Measurements from ENCODE around the gene AFDN.
A peak's percentile ranks its signal among the peaks of the same experiment; 100 is the strongest.
"Not testable (repeated sequence)": the region's sequence is repeated elsewhere in the genome, so short reads cannot be mapped to it uniquely, and the experiment has no call there.

The AFDN gene

GRCh38 chr6:168001029-168001332 is 174.3 kb downstream of the AFDN start:
- DNase-seq (ENCODE audit: low read depth): no peak
- TF ChIP-seq, protein P1, sequence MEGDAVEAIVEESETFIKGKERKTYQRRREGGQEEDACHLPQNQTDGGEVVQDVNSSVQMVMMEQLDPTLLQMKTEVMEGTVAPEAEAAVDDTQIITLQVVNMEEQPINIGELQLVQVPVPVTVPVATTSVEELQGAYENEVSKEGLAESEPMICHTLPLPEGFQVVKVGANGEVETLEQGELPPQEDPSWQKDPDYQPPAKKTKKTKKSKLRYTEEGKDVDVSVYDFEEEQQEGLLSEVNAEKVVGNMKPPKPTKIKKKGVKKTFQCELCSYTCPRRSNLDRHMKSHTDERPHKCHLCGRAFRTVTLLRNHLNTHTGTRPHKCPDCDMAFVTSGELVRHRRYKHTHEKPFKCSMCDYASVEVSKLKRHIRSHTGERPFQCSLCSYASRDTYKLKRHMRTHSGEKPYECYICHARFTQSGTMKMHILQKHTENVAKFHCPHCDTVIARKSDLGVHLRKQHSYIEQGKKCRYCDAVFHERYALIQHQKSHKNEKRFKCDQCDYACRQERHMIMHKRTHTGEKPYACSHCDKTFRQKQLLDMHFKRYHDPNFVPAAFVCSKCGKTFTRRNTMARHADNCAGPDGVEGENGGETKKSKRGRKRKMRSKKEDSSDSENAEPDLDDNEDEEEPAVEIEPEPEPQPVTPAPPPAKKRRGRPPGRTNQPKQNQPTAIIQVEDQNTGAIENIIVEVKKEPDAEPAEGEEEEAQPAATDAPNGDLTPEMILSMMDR (conservative IDR thresholded peaks at IDR 0.05; ENCODE audit: control insufficient read depth, insufficient read depth, low read depth, low read length): no peak

DNA sequence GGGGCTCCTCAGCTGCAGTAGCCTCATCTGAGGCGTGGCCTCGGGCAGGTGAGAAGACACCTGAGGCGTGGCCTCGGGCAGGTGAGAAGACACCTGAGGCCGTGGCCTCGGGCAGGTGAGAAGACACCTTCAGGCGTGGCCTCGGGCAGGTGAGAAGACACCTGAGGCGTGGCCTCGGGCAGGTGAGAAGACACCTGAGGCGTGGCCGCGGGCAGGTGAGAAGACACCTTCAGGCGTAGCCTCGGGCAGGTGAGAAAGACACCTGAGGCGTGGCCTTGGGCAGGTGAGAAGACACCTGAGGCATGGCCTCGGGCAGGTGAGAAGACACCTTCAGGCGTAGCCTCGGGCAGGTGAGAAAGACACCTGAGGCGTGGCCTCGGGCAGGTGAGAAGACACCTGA is 174.8 kb downstream of the AFDN start:
- not testable (repeated sequence) for H3K4me3 ChIP-seq (ENCODE audit: control insufficient read depth, low read depth, low read length); DNase-seq (ENCODE audit: low read depth)

More at GRCh38 chr6:168001029-168001332, 174.3 kb downstream of the AFDN start:
- no peak overlapping the region for H3K4me3 ChIP-seq (ENCODE audit: control insufficient read depth, low read depth, low read length)

DNA sequence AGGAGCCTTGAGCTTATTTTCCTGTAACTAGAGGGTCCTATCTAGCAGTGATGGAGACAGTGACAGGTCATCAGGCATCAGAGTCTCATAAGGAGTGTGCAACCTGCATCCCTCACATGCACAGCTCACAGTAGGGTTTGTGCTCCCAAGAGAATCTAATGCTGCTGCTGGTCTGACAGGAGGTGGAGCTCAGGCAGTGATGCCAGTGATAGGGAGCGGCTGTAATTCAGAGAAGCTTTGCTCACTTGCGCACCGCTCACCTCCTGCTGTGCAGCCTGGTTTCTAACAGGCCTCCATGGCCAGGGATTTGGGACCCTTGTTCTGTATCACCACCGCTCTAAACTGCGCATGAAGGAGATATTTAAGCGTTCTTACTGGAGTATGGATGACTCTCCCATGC is 176.1 kb downstream of the AFDN start:
- DNase-seq (ENCODE audit: low read depth): no peak
- TF ChIP-seq, protein P1 (conservative IDR thresholded peaks at IDR 0.05; ENCODE audit: control insufficient read depth, insufficient read depth, low read depth, low read length): no peak
- H3K4me3 ChIP-seq (ENCODE audit: control insufficient read depth, low read depth, low read length): no peak overlapping the region

- H3K4me3 ChIP-seq (ENCODE audit: control insufficient read depth, low read depth, low read length): no peak overlapping the region
- DNase-seq (ENCODE audit: low read depth): no peak
- TF ChIP-seq, protein P1 (conservative IDR thresholded peaks at IDR 0.05; ENCODE audit: control insufficient read depth, insufficient read depth, low read depth, low read length): no peak
Observed at GRCh38 chr6:168004023-168004422, 177.3 kb downstream of the AFDN start.

DNA sequence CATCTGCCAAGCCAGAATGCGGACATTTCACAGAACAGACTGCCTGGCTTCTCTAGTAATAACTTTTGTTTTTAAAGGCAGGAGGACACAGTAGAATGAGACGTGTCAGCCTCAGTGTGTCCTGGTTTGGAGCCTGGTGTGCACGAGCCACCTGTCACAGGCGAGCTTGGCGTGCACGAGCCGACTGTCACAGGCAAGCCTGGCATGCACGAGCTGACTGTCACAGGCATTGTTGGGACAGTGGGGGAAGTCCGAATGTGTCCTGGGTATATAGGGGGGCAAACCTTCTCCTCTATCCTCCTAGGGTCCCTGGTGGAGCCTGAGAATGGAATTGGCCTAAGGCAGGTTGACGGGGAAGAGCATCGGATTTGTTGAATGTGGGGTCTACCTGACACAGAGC is 178.2 kb downstream of the AFDN start:
- H3K4me3 ChIP-seq (ENCODE audit: control insufficient read depth, low read depth, low read length): no peak overlapping the region
- DNase-seq (ENCODE audit: low read depth): no peak
- TF ChIP-seq, protein P1 (conservative IDR thresholded peaks at IDR 0.05; ENCODE audit: control insufficient read depth, insufficient read depth, low read depth, low read length): no peak

GRCh38 chr6:168005796-168006195 is 179.1 kb downstream of the AFDN start:
- H3K4me3 ChIP-seq (ENCODE audit: control insufficient read depth, low read depth, low read length): no peak overlapping the region
- DNase-seq (ENCODE audit: low read depth): no peak
- TF ChIP-seq, protein P1 (conservative IDR thresholded peaks at IDR 0.05; ENCODE audit: control insufficient read depth, insufficient read depth, low read depth, low read length): no peak

- no peak overlapping the region for H3K4me3 ChIP-seq (ENCODE audit: control insufficient read depth, low read depth, low read length)
- peak; percentile 99 for DNase-seq (ENCODE audit: low read depth)
- TF ChIP-seq, protein P1 (conservative IDR thresholded peaks at IDR 0.05; ENCODE audit: control insufficient read depth, insufficient read depth, low read depth, low read length): no peak
Observed at GRCh38 chr6:168007592-168008338, 181.1 kb downstream of the AFDN start.

Data from fibroblast of mammary gland (primary cell).